Endodermal cell (in vitro differentiated cells): ENCODE data around the gene OSBPL6. TPM values are rescaled to one million over a fixed set of nuclear protein-coding genes. Genes with fewer than 3 reads are reported as not detected.

Experiments used
- DNase-seq: peaks from one replicate; pipeline ENCODE4 v3.0.0-alpha.2; 2017
- H3K27ac ChIP-seq: 2 replicates; pipeline ENCODE4 v1.5.1; 2013; ENCODE audit warnings: mild to moderate bottlenecking, low read depth, low read length, moderate library complexity
- H3K27me3 ChIP-seq: 2 replicates; pipeline ENCODE4 v1.6.1; 2013; ENCODE audit warnings: mild to moderate bottlenecking, low read length, moderate library complexity; ENCODE audit not compliant: insufficient read depth, control insufficient read depth, poor library complexity, severe bottlenecking
- H3K36me3 ChIP-seq: 2 replicates; pipeline ENCODE4 v1.7.0; 2013; ENCODE audit warnings: mild to moderate bottlenecking, low read length, moderate library complexity; ENCODE audit not compliant: control insufficient read depth, insufficient read depth
- H3K4me1 ChIP-seq: one replicate; pipeline ENCODE4 v1.7.0; 2013; ENCODE audit warnings: low read length; ENCODE audit not compliant: control insufficient read depth, insufficient read depth
- H3K4me3 ChIP-seq: 2 replicates; pipeline ENCODE4 v1.5.1; 2013; ENCODE audit warnings: mild to moderate bottlenecking, low read length, moderate library complexity
- H3K9ac ChIP-seq: 2 replicates; pipeline ENCODE4 v1.6.1; 2013; ENCODE audit warnings: mild to moderate bottlenecking, low read length, moderate library complexity; ENCODE audit not compliant: poor library complexity, severe bottlenecking; ENCODE audit errors: extremely low read depth
- H3K9me3 ChIP-seq: 2 replicates; pipeline ENCODE4 v1.6.1; 2013; ENCODE audit warnings: mild to moderate bottlenecking, low read length, moderate library complexity; ENCODE audit not compliant: control insufficient read depth
- H3K27ac Mint-ChIP-seq: 2 replicates; pipeline ENCODE4 v1.8.0; 2020; ENCODE audit warnings: mixed read lengths
- H3K27me3 Mint-ChIP-seq: 2 replicates; pipeline ENCODE4 v1.8.0; 2021; ENCODE audit warnings: mild to moderate bottlenecking, mixed read lengths; ENCODE audit not compliant: insufficient read depth
- H3K36me3 Mint-ChIP-seq: 2 replicates; pipeline ENCODE4 v1.8.0; 2020; ENCODE audit warnings: low read depth, mixed read lengths
- H3K4me1 Mint-ChIP-seq: 2 replicates; pipeline ENCODE4 v1.8.0; 2020; ENCODE audit warnings: mixed read lengths
- H3K4me3 Mint-ChIP-seq: 2 replicates; pipeline ENCODE4 v1.8.0; 2020; ENCODE audit warnings: mild to moderate bottlenecking, moderate library complexity, mixed read lengths
- H3K9me3 Mint-ChIP-seq: 2 replicates; pipeline ENCODE4 v1.8.0; 2020; ENCODE audit warnings: mild to moderate bottlenecking, mixed read lengths
- CTCF ChIP-seq: fragments of 200-600 bp; sonication (generic); conservative IDR thresholded peaks from 2 replicates; pipeline ENCODE4 v1.5.0; 2021; ENCODE audit warnings: antibody characterized with exemption, mild to moderate bottlenecking
- WGBS, 2 experiments: methylation state at CpG; one replicate each; pipeline versions ENCODE4 v1.1.5 to v1.1.7; 2013; ENCODE audit warnings: missing lambda C conversion rate in 2 of 2, mixed read lengths in 1 of 2; ENCODE audit not compliant: insufficient coverage in 1 of 2, insufficient read length in 1 of 2; 5-methylcytosine and 5-hydroxymethylcytosine counted together
- total RNA-seq, 2 donors: library from RNA; stranded (reverse); fragmentation: NEBNext Ultra II Directional in 1 of 2; extraction: Animal tissue kit (Norgen Biotek cat#: 25700) in 1 of 2; gene quantifications; 2 replicates in 1 of 2; 3 replicates in 1 of 2; pipeline ENCODE4 v1.2.1, GENCODE V29; 2021

The OSBPL6 gene
- total RNA-seq, 2 donors from 2014 or later, result 3.4 to 3.6 TPM

DNA sequence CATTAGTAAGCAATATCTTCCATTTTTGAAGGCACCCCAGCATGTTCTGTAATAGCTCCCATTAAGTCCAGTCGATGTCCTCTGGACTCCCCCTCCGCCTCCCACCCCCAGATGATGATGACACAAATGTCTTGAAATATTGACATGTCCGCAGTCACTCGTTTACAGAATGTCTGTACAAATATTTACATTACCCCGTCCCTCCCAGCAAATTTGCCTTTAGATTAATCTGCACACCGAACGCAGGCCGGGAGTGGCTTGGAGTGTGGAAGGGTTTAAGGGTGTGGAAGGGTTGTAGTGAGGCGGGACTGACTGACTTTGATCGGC is 853 bp upstream of the OSBPL6 start:
- Histone ChIP-seq H3K9ac (peak overlapping the region; percentile 54), H3K36me3 (no peaks in the 10 kb centered on the region), H3K27me3 (peaks cover 26% of the 10 kb centered on the region), H3K4me3 (peak overlapping the region; percentile 82), H3K27ac (no peak overlapping the region), H3K9me3 (no peaks in the 10 kb centered on the region), H3K4me1 (no peaks in the 10 kb centered on the region)
- no peak for DNase-seq
- 30 to 37% methylated on average over 6 to 10 of the region's 10 CpGs for WGBS, 2 experiments
- Mint-ChIP-seq H3K4me3 (peak overlapping the region; percentile 67), H3K4me1 (peaks cover 11% of the 10 kb centered on the region), H3K27ac (no peak overlapping the region), H3K36me3 (no peaks in the 10 kb centered on the region), H3K27me3 (peaks cover 48% of the 10 kb centered on the region), H3K9me3 (no peaks in the 10 kb centered on the region)
- no peak for TF ChIP-seq CTCF

GRCh38 chr2:178194600-178195389 is 483 bp downstream of the OSBPL6 start:
- peak overlapping the region; percentile 39 for H3K27ac Mint-ChIP-seq
- H3K27me3 ChIP-seq, result peaks cover 26% of the 10 kb centered on the region
- WGBS, 2 experiments, result 0 to 1% methylated on average over 41 to 83 of the region's 83 CpGs

GRCh38 chr2:178195390-178196166 is 1.3 kb downstream of the OSBPL6 start:
- Mint-ChIP-seq H3K4me1 (peaks cover 10% of the 10 kb centered on the region), H3K9me3 (no peaks in the 10 kb centered on the region), H3K4me3 (peak overlapping the region; percentile 67), H3K27me3 (peaks cover 47% of the 10 kb centered on the region), H3K27ac (peak overlapping the region; percentile 39), H3K36me3 (no peaks in the 10 kb centered on the region)
- peaks cover 26% of the 10 kb centered on the region for H3K27me3 ChIP-seq
- DNase-seq, result no peak
- no peak for TF ChIP-seq CTCF
- no peaks in the 10 kb centered on the region for H3K36me3 ChIP-seq
- H3K4me3 ChIP-seq, result peak overlapping the region; percentile 82
- WGBS, 2 experiments, result 17% methylated on average over 14 of the region's 14 CpGs
- peak overlapping the region; percentile 55 for H3K9ac ChIP-seq
- no peaks in the 10 kb centered on the region for H3K9me3 ChIP-seq
- H3K27ac ChIP-seq, result no peak overlapping the region
- H3K4me1 ChIP-seq, result no peaks in the 10 kb centered on the region

More at GRCh38 chr2:178194600-178195389, 483 bp downstream of the OSBPL6 start:
- Mint-ChIP-seq H3K4me1 (peaks cover 10% of the 10 kb centered on the region), H3K9me3 (no peaks in the 10 kb centered on the region), H3K27me3 (peaks cover 48% of the 10 kb centered on the region), H3K4me3 (peak overlapping the region; percentile 67), H3K36me3 (no peaks in the 10 kb centered on the region)
- Histone ChIP-seq H3K36me3 (no peaks in the 10 kb centered on the region), H3K9me3 (no peaks in the 10 kb centered on the region), H3K27ac (no peak overlapping the region), H3K4me3 (peak overlapping the region; percentile 82), H3K9ac (peak overlapping the region; percentile 55), H3K4me1 (no peaks in the 10 kb centered on the region)
- no peak for TF ChIP-seq CTCF
- DNase-seq, result peak; percentile 89
